ENCODE measurements around the gene NFIB. TPM values are rescaled to one million over a fixed set of nuclear protein-coding genes. Genes with fewer than 3 reads are reported as not detected.

The NFIB gene
- total RNA-seq, 4 donors from 2014 or later = 40.2 to 150 (median 83.7) TPM

- 56 to 88% methylated on average over 1 of the region's 1 CpG for WGBS, 2 donors (ENCODE audit: low coverage in 1 of 2)
- Histone ChIP-seq H3K4me3 (no peak overlapping the region), H3K27ac (no peak overlapping the region), H3K4me1 (peaks cover 2 to 31% (median 16%) of the 10 kb centered on the region in 4 donors), H3K27me3 (no peaks in the 10 kb centered on the region), H3K9me3 (no peaks in the 10 kb centered on the region), H3K36me3 (no peaks in the 10 kb centered on the region)
- TF ChIP-seq EP300 (IDR thresholded peaks at IDR 0.05; ENCODE audit: low read depth) = no peak
- no peak for TF ChIP-seq POLR2A (IDR thresholded peaks at IDR 0.05)
- TF ChIP-seq CTCF (IDR thresholded peaks at IDR 0.05) = no peak
- TF ChIP-seq POLR2AphosphoS5 (IDR thresholded peaks at IDR 0.05) = no peak
- DNase-seq = no peak
- intact Hi-C loops (cut with DNase I; ENCODE audit: low total_unique reads) = no loop called here
- in situ Hi-C loops (cut with MboI; ENCODE audit: low pct_ligation_motif_present in 1 of 4, low pct_unique_long_range_greater_than_20kb in 1 of 4, low sequenced_read_pairs in 3 of 4) = no loop called here
These were observed 67.0 kb downstream of the NFIB start for GRCh38 chr9:14246951-14247350.

GRCh38 chr9:14245901-14246525, 67.9 kb downstream of the NFIB start:
- intact Hi-C loops (cut with DNase I; ENCODE audit: low total_unique reads) = no loop called here
- DNase-seq = no peak
- H3K36me3 ChIP-seq = no peaks in the 10 kb centered on the region
- no peaks in the 10 kb centered on the region for H3K27me3 ChIP-seq
- no peaks in the 10 kb centered on the region for H3K9me3 ChIP-seq
- no peak overlapping the region for H3K4me3 ChIP-seq
- TF ChIP-seq EP300 (IDR thresholded peaks at IDR 0.05; ENCODE audit: low read depth) = no peak
- TF ChIP-seq POLR2A (IDR thresholded peaks at IDR 0.05) = no peak
- TF ChIP-seq CTCF (IDR thresholded peaks at IDR 0.05) = no peak
- TF ChIP-seq POLR2AphosphoS5 (IDR thresholded peaks at IDR 0.05) = no peak
- WGBS, 2 donors (ENCODE audit: low coverage in 1 of 2) = 78 to 88% methylated on average over 3 of the region's 3 CpGs
- peaks cover 0 to 22% (median 7%) of the 10 kb centered on the region in 4 donors for H3K4me1 ChIP-seq
- in situ Hi-C loops (cut with MboI; ENCODE audit: low pct_ligation_motif_present in 1 of 4, low pct_unique_long_range_greater_than_20kb in 1 of 4, low sequenced_read_pairs in 3 of 4) = no loop called here
- no peak overlapping the region for H3K27ac ChIP-seq

- intact Hi-C loops (cut with DNase I; ENCODE audit: low total_unique reads) (no loop called here), in situ Hi-C loops (cut with MboI; ENCODE audit: low pct_ligation_motif_present in 1 of 4, low pct_unique_long_range_greater_than_20kb in 1 of 4, low sequenced_read_pairs in 3 of 4) (no loop called here)
- H3K9me3 ChIP-seq = no peaks in the 10 kb centered on the region
- no peak overlapping the region for H3K4me3 ChIP-seq
- H3K27me3 ChIP-seq = no peaks in the 10 kb centered on the region
- WGBS, 2 donors (ENCODE audit: low coverage in 1 of 2) = 68 to 79% methylated on average over 3 to 5 of the region's 5 CpGs
- H3K27ac ChIP-seq = no peak overlapping the region
- H3K4me1 ChIP-seq = peaks cover 0 to 27% (median 2%) of the 10 kb centered on the region in 4 donors
- no peak for DNase-seq
- no peak for TF ChIP-seq POLR2AphosphoS5 (IDR thresholded peaks at IDR 0.05)
- TF ChIP-seq CTCF (IDR thresholded peaks at IDR 0.05) = no peak
- TF ChIP-seq EP300 (IDR thresholded peaks at IDR 0.05; ENCODE audit: low read depth) = no peak
- no peak for TF ChIP-seq POLR2A (IDR thresholded peaks at IDR 0.05)
- H3K36me3 ChIP-seq = no peaks in the 10 kb centered on the region
These were observed 70.4 kb downstream of the NFIB start for GRCh38 chr9:14243514-14244042.

GRCh38 chr9:14242150-14242805, 71.7 kb downstream of the NFIB start:
- TF ChIP-seq POLR2A (IDR thresholded peaks at IDR 0.05) (no peak), EP300 (IDR thresholded peaks at IDR 0.05; ENCODE audit: low read depth) (no peak)
- intact Hi-C loops (cut with DNase I; ENCODE audit: low total_unique reads) (no loop called here), in situ Hi-C loops (cut with MboI; ENCODE audit: low pct_ligation_motif_present in 1 of 4, low pct_unique_long_range_greater_than_20kb in 1 of 4, low sequenced_read_pairs in 3 of 4) (no loop called here)

More at GRCh38 chr9:14242150-14242805, 71.7 kb downstream of the NFIB start:
- peaks cover 0 to 32% (median 6%) of the 10 kb centered on the region in 4 donors for H3K4me1 ChIP-seq
- H3K36me3 ChIP-seq = no peaks in the 10 kb centered on the region
- no peak overlapping the region for H3K27ac ChIP-seq
- DNase-seq = no peak
- H3K27me3 ChIP-seq = no peaks in the 10 kb centered on the region
- H3K4me3 ChIP-seq = no peak overlapping the region
- no peaks in the 10 kb centered on the region for H3K9me3 ChIP-seq
